Peyer's patch (tissue), 4 donors: ENCODE measurements around the gene CABP7. TPM values are rescaled to one million over a fixed set of nuclear protein-coding genes. Genes with fewer than 3 reads are reported as not detected.

Experiments
- DNase-seq, 3 donors: peaks; one replicate each; pipeline ENCODE4 v3.0.0-alpha.2; 2017 to 2019
- H3K27ac ChIP-seq, 4 donors: fragments of 200-600 bp; sonication (generic); one replicate each; pipeline ENCODE4 v1.5.1; 2016 to 2019
- H3K27me3 ChIP-seq, 2 donors: fragments of 200-600 bp; sonication (generic); one replicate each; pipeline ENCODE4 v1.5.1; 2019
- H3K36me3 ChIP-seq, 3 donors: fragments of 200-600 bp; sonication (generic); one replicate each; pipeline ENCODE4 v1.5.1; 2016 to 2019
- H3K4me1 ChIP-seq, 4 donors: fragments of 200-600 bp; sonication (generic); one replicate each; pipeline ENCODE4 v1.5.1; 2016 to 2019
- H3K4me3 ChIP-seq, 4 donors: fragments of 200-600 bp; sonication (generic); 1 replicate in 3 of 4; 2 replicates in 1 of 4; pipeline ENCODE4 v1.5.1; 2016 to 2019; ENCODE audit warnings: mild to moderate bottlenecking in 1 of 4
- H3K9me3 ChIP-seq, 4 donors: fragments of 200-600 bp; sonication (generic); one replicate each; pipeline ENCODE4 v1.5.1; 2016 to 2019; ENCODE audit warnings: mild to moderate bottlenecking in 1 of 4
- POLR2A ChIP-seq, 2 donors: fragments of 450-650 bp; IDR thresholded peaks; one replicate each; pipeline ENCODE4 v1.5.1; 2017; ENCODE audit warnings: antibody characterized with exemption in 2 of 2, mild to moderate bottlenecking in 2 of 2, moderate library complexity in 2 of 2
- total RNA-seq, 4 donors: library from RNA; depleted of rRNA; stranded (reverse); fragments of >200 nt; gene quantifications; one replicate each; pipeline ENCODE4 v1.1.0, GENCODE V29; 2016
- TF ChIP-seq, protein P1 (sequence below), 6 experiments: fragments of 450-650 bp in 4 of 6; fragments of 200-600 bp in 2 of 6; sonication (generic) in 1 of 6; IDR thresholded peaks; one replicate each; pipeline ENCODE4 v1.5.1; 2017 to 2019; ENCODE audit warnings: antibody characterized with exemption in 6 of 6, mild to moderate bottlenecking in 3 of 6, moderate library complexity in 1 of 6

The CABP7 gene
- total RNA-seq, 4 donors from 2014 or later = 1.6 to 5.8 (median 2.9) TPM

DNA sequence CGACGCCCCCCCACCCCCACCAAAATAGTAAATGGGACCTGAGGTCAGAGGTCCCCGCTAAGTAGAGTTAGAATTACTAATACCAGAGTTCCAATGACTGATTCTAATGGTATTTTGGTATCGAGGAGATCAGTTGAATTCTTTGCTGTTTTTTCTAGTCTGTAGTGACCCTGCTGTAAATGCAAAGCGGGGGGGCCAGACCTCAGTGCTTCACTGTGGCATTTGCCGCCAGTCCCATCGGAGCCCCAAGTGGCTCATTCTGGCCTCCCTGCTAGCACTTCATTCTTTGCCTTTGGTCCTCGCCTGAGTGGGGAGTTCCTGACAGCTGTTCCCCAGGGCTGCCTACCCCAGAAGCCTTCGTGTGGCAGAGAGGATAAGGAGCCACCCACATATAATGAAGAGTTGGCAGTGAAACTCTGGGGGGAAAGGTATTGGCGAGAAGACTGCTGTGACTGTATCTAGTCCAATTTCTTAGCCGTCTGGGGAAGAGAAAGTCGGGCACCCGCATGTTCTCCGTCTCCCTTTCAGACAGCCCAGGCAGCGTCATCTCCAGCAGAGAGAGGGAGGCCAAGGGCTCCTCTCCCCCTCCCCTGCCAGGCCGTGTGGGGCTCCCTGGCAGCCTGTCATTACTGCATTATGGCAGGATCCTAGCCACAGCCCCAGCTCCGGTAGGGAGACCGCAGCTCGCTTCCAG lies 19.4 kb upstream of the CABP7 start:
- no peaks in the 10 kb centered on the region for H3K9me3 ChIP-seq
- H3K36me3 ChIP-seq = peaks cover 0 to 4% (median 0%) of the 10 kb centered on the region in 3 donors
- H3K4me1 ChIP-seq = peaks cover 0 to 45% (median 3%) of the 10 kb centered on the region in 4 donors
- H3K27ac ChIP-seq = peak overlapping the region in 1 of 4 donors; percentile 66
- H3K27me3 ChIP-seq = no peaks in the 10 kb centered on the region
- H3K4me3 ChIP-seq = no peak overlapping the region
- peak in 1 of 3 donors; percentile 33 for DNase-seq
- TF ChIP-seq, protein P1, sequence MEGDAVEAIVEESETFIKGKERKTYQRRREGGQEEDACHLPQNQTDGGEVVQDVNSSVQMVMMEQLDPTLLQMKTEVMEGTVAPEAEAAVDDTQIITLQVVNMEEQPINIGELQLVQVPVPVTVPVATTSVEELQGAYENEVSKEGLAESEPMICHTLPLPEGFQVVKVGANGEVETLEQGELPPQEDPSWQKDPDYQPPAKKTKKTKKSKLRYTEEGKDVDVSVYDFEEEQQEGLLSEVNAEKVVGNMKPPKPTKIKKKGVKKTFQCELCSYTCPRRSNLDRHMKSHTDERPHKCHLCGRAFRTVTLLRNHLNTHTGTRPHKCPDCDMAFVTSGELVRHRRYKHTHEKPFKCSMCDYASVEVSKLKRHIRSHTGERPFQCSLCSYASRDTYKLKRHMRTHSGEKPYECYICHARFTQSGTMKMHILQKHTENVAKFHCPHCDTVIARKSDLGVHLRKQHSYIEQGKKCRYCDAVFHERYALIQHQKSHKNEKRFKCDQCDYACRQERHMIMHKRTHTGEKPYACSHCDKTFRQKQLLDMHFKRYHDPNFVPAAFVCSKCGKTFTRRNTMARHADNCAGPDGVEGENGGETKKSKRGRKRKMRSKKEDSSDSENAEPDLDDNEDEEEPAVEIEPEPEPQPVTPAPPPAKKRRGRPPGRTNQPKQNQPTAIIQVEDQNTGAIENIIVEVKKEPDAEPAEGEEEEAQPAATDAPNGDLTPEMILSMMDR (IDR thresholded peaks at IDR 0.05) = no peak
- TF ChIP-seq POLR2A (IDR thresholded peaks at IDR 0.05) = no peak

DNA sequence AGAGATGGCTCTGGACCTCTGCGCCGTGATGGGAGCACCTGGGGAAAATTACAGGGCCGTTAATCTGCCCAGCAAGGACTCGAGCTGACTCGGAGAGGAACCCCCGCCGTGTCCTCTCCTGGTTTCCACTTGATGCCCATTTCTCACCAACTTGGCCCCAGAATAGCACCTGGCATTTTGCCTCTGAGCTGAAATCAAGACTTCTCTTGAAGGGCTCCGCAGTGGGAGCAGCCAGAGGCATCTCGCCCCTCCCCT lies 19.0 kb upstream of the CABP7 start:
- Histone ChIP-seq H3K4me3 (no peak overlapping the region), H3K4me1 (peaks cover 0 to 45% (median 3%) of the 10 kb centered on the region in 4 donors), H3K27ac (peak overlapping the region in 2 of 4 donors; percentile 42 to 66), H3K9me3 (no peaks in the 10 kb centered on the region), H3K27me3 (no peaks in the 10 kb centered on the region), H3K36me3 (no peaks in the 10 kb centered on the region)
- DNase-seq = no peak
- TF ChIP-seq, protein P1 (IDR thresholded peaks at IDR 0.05) = no peak
- no peak for TF ChIP-seq POLR2A (IDR thresholded peaks at IDR 0.05)

DNA sequence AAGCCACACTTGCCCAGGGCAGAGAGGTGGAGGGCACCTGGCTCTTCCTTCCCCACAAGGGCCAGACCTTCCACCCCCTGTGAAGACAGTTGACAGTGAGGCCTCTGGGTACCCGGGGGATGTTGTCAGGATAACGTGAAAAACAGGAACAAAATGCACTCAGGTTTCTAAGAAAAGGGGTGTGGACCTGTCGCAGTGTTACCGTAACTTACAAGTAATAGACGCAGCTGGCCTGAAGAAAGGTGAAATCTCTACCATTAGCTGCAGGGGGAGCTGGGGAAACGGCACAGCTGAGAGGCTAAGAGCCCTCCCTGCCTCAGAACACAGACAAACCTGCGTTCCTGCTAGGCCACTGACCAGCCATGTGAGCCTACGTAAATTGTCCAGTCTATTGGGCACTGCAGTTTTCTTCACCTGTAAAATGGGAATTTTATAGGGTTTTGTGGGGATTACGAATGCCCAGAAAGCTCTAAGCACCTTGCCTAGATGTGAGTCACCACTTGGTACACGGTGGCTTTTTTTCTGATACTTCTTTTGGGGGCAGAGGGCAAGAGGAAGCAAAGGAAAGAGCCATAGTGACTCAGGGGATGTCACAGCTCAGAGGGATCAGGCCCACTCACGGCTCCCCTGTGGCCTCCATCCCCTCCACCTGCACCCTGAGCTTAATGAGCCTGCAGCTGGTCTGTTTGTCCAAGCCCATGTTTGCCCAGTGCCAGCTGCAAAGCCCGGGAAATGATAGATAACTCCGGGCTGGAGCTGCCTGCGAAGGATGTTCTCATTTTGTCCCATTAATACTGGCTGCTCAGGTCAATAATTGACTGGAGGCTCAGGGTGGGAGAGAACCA lies 18.4 kb upstream of the CABP7 start:
- H3K27ac ChIP-seq = peak overlapping the region in 2 of 4 donors; percentile 42 to 66
- peaks cover 0 to 45% (median 3%) of the 10 kb centered on the region in 4 donors for H3K4me1 ChIP-seq
- H3K9me3 ChIP-seq = no peaks in the 10 kb centered on the region
- peak in 1 of 3 donors; percentile 53 for DNase-seq
- TF ChIP-seq POLR2A (IDR thresholded peaks at IDR 0.05) = no peak
- TF ChIP-seq, protein P1 (IDR thresholded peaks at IDR 0.05) = peak in 3 of 6 experiments; percentile 11 to 25 (median 17)
- no peaks in the 10 kb centered on the region for H3K27me3 ChIP-seq
- H3K36me3 ChIP-seq = no peaks in the 10 kb centered on the region
- H3K4me3 ChIP-seq = no peak overlapping the region

DNA sequence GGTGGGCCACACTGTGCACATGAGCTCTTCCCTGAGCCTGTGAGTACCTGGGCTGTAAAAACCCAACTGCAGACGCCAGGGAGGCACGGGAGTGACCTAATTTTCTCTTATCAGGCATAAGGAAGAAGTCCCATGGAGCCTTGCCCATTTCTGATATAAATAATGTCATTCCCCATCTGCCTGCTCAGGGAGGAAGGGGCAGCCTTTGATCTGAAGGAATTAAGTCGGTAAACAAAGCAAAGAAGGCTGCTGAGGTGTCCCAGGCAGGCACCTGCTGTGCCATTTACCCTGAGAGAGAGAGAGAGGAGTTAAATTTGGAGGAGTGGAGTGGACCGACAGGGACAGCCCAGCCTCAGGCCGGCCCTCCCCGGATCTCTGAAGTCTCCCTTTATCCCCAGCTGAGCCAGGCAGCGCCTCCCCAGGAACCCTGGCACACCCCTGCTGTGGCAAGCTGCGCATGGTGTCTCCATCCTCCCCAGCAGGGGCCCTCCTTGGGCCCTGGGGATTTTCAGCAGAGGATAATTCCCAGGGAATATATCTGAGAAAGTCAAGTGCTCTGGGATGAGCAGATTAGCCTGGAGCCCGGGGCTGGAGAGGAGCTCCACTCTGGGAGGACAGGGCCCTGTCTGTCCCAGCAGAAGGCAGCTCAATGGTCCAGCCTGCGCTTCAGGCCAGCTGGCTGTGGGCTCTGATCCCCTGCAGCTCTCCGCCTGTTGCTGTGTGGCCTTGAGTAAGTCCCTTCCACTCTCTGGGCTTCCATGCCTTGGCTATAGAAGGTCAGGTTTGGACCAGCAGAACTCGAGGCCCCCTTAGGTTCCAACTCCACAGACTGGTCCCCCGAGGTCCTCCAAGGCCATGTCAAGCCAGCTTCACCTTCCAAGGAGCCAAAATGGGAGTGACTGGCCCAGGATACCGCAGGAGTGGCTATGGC lies 17.5 kb upstream of the CABP7 start:
- no peaks in the 10 kb centered on the region for H3K36me3 ChIP-seq
- peak in 2 of 3 donors; percentile 51 to 67 for DNase-seq
- no peak overlapping the region for H3K4me3 ChIP-seq
- peak overlapping the region in 2 of 4 donors; percentile 42 to 64 for H3K27ac ChIP-seq
- no peaks in the 10 kb centered on the region for H3K9me3 ChIP-seq
- peaks cover 0 to 45% (median 3%) of the 10 kb centered on the region in 4 donors for H3K4me1 ChIP-seq
- H3K27me3 ChIP-seq = no peaks in the 10 kb centered on the region
- TF ChIP-seq, protein P1 (IDR thresholded peaks at IDR 0.05) = peak in 2 of 6 experiments; percentile 9 to 15
- no peak for TF ChIP-seq POLR2A (IDR thresholded peaks at IDR 0.05)

DNA sequence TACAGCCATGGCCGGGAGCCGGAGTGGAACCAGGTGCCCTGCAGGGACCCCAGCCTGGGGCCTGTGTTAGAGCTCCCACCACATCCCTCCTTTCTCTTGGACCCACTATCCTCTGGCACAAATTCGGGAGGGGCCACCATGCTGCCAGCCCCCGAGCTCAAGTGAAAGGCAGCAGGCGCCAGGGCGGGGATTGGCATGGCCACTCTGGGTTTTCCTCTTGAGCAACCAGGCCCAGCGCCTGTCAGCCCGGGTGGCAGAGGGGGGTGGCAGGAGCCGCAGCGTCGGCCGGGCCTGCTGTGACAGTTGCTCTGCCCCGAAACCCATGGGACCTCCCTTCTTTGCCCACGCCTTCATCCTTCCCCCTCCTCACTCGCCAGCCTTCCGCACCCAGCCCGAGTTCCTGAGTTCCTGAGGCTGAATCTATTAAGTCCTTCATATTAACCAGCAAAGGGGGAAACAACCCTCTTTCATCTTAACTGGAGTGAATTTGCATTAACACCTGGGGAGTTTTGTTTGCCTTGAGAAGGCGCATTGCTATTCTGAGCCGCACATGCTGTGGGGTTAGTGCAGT lies 16.8 kb upstream of the CABP7 start:
- Histone ChIP-seq H3K4me3 (no peak overlapping the region), H3K9me3 (no peaks in the 10 kb centered on the region), H3K27me3 (no peaks in the 10 kb centered on the region), H3K4me1 (peaks cover 0 to 45% (median 3%) of the 10 kb centered on the region in 4 donors), H3K36me3 (no peaks in the 10 kb centered on the region), H3K27ac (peak overlapping the region in 2 of 4 donors; percentile 42 to 64)
- TF ChIP-seq, protein P1 (IDR thresholded peaks at IDR 0.05) = no peak
- no peak for TF ChIP-seq POLR2A (IDR thresholded peaks at IDR 0.05)
- no peak for DNase-seq
